OCI-LY7 (cell line): ENCODE measurements around the gene ERLIN1. TPM values are rescaled to one million over a fixed set of nuclear protein-coding genes. Genes with fewer than 3 reads are reported as not detected.
A peak's percentile ranks its signal among the peaks of the same experiment; 100 is the strongest.

Experiments
- BruUV-seq: library from RNA; stranded (reverse); fragments of 400-500 nt; replicated peaks from 2 replicates; lab custom pipeline; 2021; lab: Mats Ljungman, UMichigan
- CTCF ChIA-PET: fragments of 300-600 bp; sonication (Branson Sonifier 250); formaldehyde crosslinking; loops from one replicate; lab custom pipeline; 2022; ENCODE audit warnings: antibody characterized with exemption; ENCODE audit not compliant: unreplicated experiment; lab: Charles Lee
- POLR2A ChIA-PET: fragments of 300-600 bp; sonication (Branson Sonifier 250); formaldehyde crosslinking; loops from one replicate; lab custom pipeline; 2022; ENCODE audit warnings: antibody characterized with exemption; lab: Charles Lee
- DNase-seq: peaks from one replicate; pipeline ENCODE4 v3.0.0-alpha.2; 2015; ENCODE audit warnings: low spot score
- H2AFZ ChIP-seq: fragments of 200-600 bp; sonication (generic), shearing (Covaris generic); 2 replicates; pipeline ENCODE4 v1.6.1; 2014; ENCODE audit warnings: mild to moderate bottlenecking, antibody characterized with exemption, low read length, moderate library complexity
- H3K27ac ChIP-seq: fragments of 200-600 bp; sonication (generic); 2 replicates; pipeline ENCODE4 v1.5.1; 2014; ENCODE audit warnings: mixed run types, low read depth, mild to moderate bottlenecking, moderate library complexity, low read length, inconsistent platforms; ENCODE audit not compliant: poor library complexity, severe bottlenecking
- H3K36me3 ChIP-seq: fragments of 200-600 bp; sonication (generic); 2 replicates; pipeline ENCODE4 v1.6.1; 2014; ENCODE audit warnings: mild to moderate bottlenecking, antibody characterized with exemption, low read length, moderate library complexity, mixed read lengths; ENCODE audit not compliant: insufficient read depth
- H3K4me1 ChIP-seq: fragments of 200-600 bp; sonication (generic); 2 replicates; pipeline ENCODE4 v1.5.1; 2014; ENCODE audit warnings: mild to moderate bottlenecking, low read length; ENCODE audit not compliant: insufficient read depth, poor library complexity, severe bottlenecking
- H3K4me2 ChIP-seq: fragments of 200-600 bp; sonication (generic); 2 replicates; pipeline ENCODE4 v1.6.1; 2014; ENCODE audit warnings: mild to moderate bottlenecking, low read length
- H3K4me3 ChIP-seq: fragments of 200-600 bp; sonication (generic); 2 replicates; pipeline ENCODE4 v1.5.1; 2014; ENCODE audit warnings: mild to moderate bottlenecking, low read depth, low read length; ENCODE audit not compliant: poor library complexity, severe bottlenecking
- H3K79me2 ChIP-seq: fragments of 200-600 bp; sonication (generic); 2 replicates; pipeline ENCODE4 v1.6.1; 2016; ENCODE audit warnings: low read depth, mild to moderate bottlenecking, low read length, moderate library complexity, mixed read lengths; ENCODE audit not compliant: insufficient read depth
- H3K9me2 ChIP-seq: fragments of 200-600 bp; sonication (generic); 2 replicates; pipeline ENCODE4 v1.6.1; 2016; ENCODE audit warnings: mild to moderate bottlenecking, low read length, mixed read lengths; ENCODE audit not compliant: insufficient read depth
- H3K9me3 ChIP-seq: fragments of 200-600 bp; sonication (generic); 2 replicates; pipeline ENCODE4 v1.6.1; 2014; ENCODE audit warnings: mild to moderate bottlenecking, mixed run types, low read length, mixed read lengths
- H4K20me1 ChIP-seq: fragments of 200-600 bp; sonication (generic); 2 replicates; pipeline ENCODE4 v1.6.1; 2014; ENCODE audit warnings: mild to moderate bottlenecking, antibody characterized with exemption, low read length, moderate library complexity, mixed read lengths; ENCODE audit not compliant: insufficient read depth
- EZH2phosphoT487 ChIP-seq: fragments of 200-600 bp; sonication (generic); IDR thresholded peaks from 2 replicates; pipeline ENCODE4 v1.6.1; 2018; ENCODE audit warnings: low read depth, borderline replicate concordance, mild to moderate bottlenecking, mixed run types, antibody characterized with exemption, low read length, moderate library complexity, mixed read lengths
- intact Hi-C: fragments of 100-400 bp; cut with micrococcal nuclease; formaldehyde crosslinking; loops from one replicate; pipeline ENCODE4 v1.10.0; 2022; ENCODE audit not compliant: unreplicated experiment
- total RNA-seq, 2 experiments: library from RNA; depleted of rRNA in 1 of 2; stranded (reverse); fragments of >200 nt in 1 of 2; shearing (Covaris generic) in 1 of 2; gene quantifications; 2 replicates each; pipeline ENCODE4 v1.2.3, GENCODE V29; 2014 to 2022
- TF ChIP-seq, protein P1 (sequence below): fragments of 200-600 bp; sonication (generic); conservative IDR thresholded peaks from 2 replicates; pipeline ENCODE4 v1.5.1; 2014; ENCODE audit warnings: mild to moderate bottlenecking, antibody characterized with exemption, low read length, moderate library complexity, mixed read lengths

The ERLIN1 gene
- total RNA-seq, 2 experiments from 2014 or later: 24.1 to 26.7 TPM

DNA sequence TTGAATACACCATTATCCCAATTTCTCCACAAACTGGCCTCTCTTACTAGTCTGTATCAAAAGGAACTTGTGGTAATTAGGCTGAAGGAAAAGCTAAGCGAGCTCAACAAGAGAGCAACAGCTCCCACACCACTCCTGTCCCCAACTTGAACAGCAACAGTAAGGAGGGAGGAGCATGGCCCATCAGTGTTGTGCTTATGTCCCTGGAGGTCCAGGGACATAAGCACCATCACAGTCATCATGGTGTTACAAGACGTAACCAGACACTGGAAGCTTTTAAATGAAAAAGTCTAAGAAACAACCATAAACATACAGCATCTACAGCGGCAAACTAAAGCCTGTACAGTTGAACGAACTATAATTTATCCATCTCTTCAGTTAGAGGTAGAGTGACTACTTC lies 989 bp downstream of the ERLIN1 start:
- peak overlapping the region; percentile 85 for H3K27ac ChIP-seq
- peaks cover 6% of the 10 kb centered on the region; the same call in 1 of the 2 replicates for H4K20me1 ChIP-seq
- H3K4me3 ChIP-seq: peak overlapping the region; percentile 90
- intact Hi-C loops: loop anchor here (1.0 to 10.0 kb wide), 4 partner anchors 44 to 190 kb away; partner anchors contain the start of genes CHUK, DNMBP and SCD
- no peak for TF ChIP-seq EZH2phosphoT487
- TF ChIP-seq, protein P1, sequence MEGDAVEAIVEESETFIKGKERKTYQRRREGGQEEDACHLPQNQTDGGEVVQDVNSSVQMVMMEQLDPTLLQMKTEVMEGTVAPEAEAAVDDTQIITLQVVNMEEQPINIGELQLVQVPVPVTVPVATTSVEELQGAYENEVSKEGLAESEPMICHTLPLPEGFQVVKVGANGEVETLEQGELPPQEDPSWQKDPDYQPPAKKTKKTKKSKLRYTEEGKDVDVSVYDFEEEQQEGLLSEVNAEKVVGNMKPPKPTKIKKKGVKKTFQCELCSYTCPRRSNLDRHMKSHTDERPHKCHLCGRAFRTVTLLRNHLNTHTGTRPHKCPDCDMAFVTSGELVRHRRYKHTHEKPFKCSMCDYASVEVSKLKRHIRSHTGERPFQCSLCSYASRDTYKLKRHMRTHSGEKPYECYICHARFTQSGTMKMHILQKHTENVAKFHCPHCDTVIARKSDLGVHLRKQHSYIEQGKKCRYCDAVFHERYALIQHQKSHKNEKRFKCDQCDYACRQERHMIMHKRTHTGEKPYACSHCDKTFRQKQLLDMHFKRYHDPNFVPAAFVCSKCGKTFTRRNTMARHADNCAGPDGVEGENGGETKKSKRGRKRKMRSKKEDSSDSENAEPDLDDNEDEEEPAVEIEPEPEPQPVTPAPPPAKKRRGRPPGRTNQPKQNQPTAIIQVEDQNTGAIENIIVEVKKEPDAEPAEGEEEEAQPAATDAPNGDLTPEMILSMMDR: no peak
- peaks cover 43% of the 10 kb centered on the region for H3K4me1 ChIP-seq
- no peaks in the 10 kb centered on the region for H3K9me2 ChIP-seq
- POLR2A ChIA-PET: interaction anchor here (0.6 to 1.4 kb wide), 7 partner anchors 8 to 351 kb away, joined by 3 to 6 read pairs (median 3); no protein-coding TSS in a partner anchor
- peak overlapping the region; percentile 92 for H3K4me2 ChIP-seq
- peak; percentile 50 for DNase-seq
- CTCF ChIA-PET: interaction anchor here (0.6 to 0.9 kb wide), 2 partner anchors 28 to 247 kb away, joined by 3 to 4 read pairs; no protein-coding TSS in a partner anchor
- no peaks in the 10 kb centered on the region for H3K9me3 ChIP-seq
- BruUV-seq: no TSS peak
- peaks cover 82% of the 10 kb centered on the region for H3K79me2 ChIP-seq
- peaks cover 62% of the 10 kb centered on the region for H3K36me3 ChIP-seq
- H2AFZ ChIP-seq: peak overlapping the region; percentile 85; the same call in 1 of the 2 replicates

DNA sequence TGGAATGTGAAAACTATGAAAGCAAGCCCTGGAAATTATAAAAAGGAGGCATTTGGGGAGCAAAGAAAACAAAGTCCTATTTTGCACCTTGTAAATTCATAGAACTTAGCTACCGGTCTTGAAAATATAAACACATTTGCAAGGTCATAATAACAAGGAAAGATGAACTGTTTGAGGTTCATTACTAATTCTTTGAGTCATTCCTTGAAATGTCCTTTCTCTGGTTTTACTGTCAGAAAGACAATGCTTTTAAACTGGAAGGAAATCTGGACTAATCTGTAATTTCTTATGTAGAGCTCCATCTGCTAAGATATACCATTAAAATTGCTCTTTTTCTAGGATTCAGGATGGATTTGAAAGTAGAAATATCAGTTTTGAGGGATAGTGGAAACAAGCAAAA lies 1.4 kb downstream of the ERLIN1 start:
- CTCF ChIA-PET: interaction anchor here (0.6 to 0.9 kb wide), 2 partner anchors 27 to 248 kb away, joined by 3 to 4 read pairs; no protein-coding TSS in a partner anchor
- H3K27ac ChIP-seq: peak overlapping the region; percentile 85
- peak overlapping the region; percentile 90 for H3K4me3 ChIP-seq
- H3K36me3 ChIP-seq: peaks cover 62% of the 10 kb centered on the region
- POLR2A ChIA-PET: interaction anchor here (0.6 to 1.4 kb wide), 8 partner anchors 8 to 351 kb away, joined by 3 to 6 read pairs (median 3); no protein-coding TSS in a partner anchor
- H2AFZ ChIP-seq: no peak overlapping the region
- intact Hi-C loops: loop anchor here (2.0 to 10.0 kb wide), 2 partner anchors 162 to 190 kb away; partner anchors contain the start of gene SCD
- no peaks in the 10 kb centered on the region for H3K9me3 ChIP-seq
- H3K79me2 ChIP-seq: peaks cover 81% of the 10 kb centered on the region
- no peak for TF ChIP-seq EZH2phosphoT487
- TF ChIP-seq, protein P1: no peak
- no TSS peak for BruUV-seq
- H3K9me2 ChIP-seq: no peaks in the 10 kb centered on the region
- H3K4me2 ChIP-seq: peak overlapping the region; percentile 92
- no peak for DNase-seq
- H3K4me1 ChIP-seq: peaks cover 43% of the 10 kb centered on the region
- H4K20me1 ChIP-seq: peaks cover 6% of the 10 kb centered on the region; the same call in 1 of the 2 replicates

DNA sequence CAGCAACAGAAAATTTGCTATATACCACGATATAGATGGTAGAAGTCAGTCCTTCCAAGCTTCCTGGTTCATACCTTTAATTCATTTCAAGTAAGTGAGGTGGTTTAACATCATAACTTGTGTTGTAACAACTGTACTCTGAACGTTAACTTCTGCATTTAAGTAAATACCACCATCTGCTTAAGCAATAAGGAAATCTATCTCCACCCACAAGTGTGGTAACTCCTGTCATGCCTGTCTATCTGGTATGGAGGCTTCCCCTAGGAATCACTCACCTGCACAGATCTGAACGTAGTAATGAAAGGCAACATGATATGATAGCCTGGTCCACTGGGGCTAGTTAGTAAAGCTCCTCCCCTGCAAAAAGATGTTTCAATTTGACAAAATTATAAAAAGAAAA lies 2.3 kb downstream of the ERLIN1 start:
- no peaks in the 10 kb centered on the region for H3K9me2 ChIP-seq
- H3K36me3 ChIP-seq: peaks cover 62% of the 10 kb centered on the region
- peaks cover 38% of the 10 kb centered on the region for H3K4me1 ChIP-seq
- no peak overlapping the region for H2AFZ ChIP-seq
- TF ChIP-seq, protein P1: no peak
- TF ChIP-seq EZH2phosphoT487: no peak
- BruUV-seq: no TSS peak
- H3K4me2 ChIP-seq: peak overlapping the region; percentile 92
- POLR2A ChIA-PET: interaction anchor here (0.6 kb wide), 1 partner anchor 16 kb away, joined by 3 read pairs; no protein-coding TSS in a partner anchor
- CTCF ChIA-PET: no interaction called here
- peak overlapping the region; percentile 85 for H3K27ac ChIP-seq
- H3K79me2 ChIP-seq: peaks cover 72% of the 10 kb centered on the region
- H3K9me3 ChIP-seq: no peaks in the 10 kb centered on the region
- peak overlapping the region; percentile 90 for H3K4me3 ChIP-seq
- intact Hi-C loops: loop anchor here (10.0 kb wide), 1 partner anchor 191 kb away; no protein-coding TSS in a partner anchor
- peaks cover 6% of the 10 kb centered on the region; the same call in 1 of the 2 replicates for H4K20me1 ChIP-seq
- DNase-seq: peak; percentile 4
